ELR (cell line): ENCODE results near the gene ZFYVE28.

Source experiments
- DNase-seq: peaks from one replicate; pipeline ENCODE4 v3.0.0-alpha.2; 2015; ENCODE audit warnings: low read depth

The ZFYVE28 gene

GRCh38 chr4:2428496-2429213 is 10.2 kb upstream of the ZFYVE28 start:
- DNase-seq, result no peak

- no peak for DNase-seq
Measured at GRCh38 chr4:2427383-2428334, 9.2 kb upstream of the ZFYVE28 start.

GRCh38 chr4:2426711-2427275 is 8.3 kb upstream of the ZFYVE28 start:
- no peak for DNase-seq

GRCh38 chr4:2426069-2426397 is 7.6 kb upstream of the ZFYVE28 start:
- DNase-seq, result no peak

GRCh38 chr4:2425386-2426068 is 7.1 kb upstream of the ZFYVE28 start:
- no peak for DNase-seq

GRCh38 chr4:2424581-2424980 is 6.1 kb upstream of the ZFYVE28 start:
- DNase-seq, result peak; percentile 29

- no peak for DNase-seq
Measured at GRCh38 chr4:2423695-2424094, 5.2 kb upstream of the ZFYVE28 start.

- DNase-seq, result no peak
Measured at GRCh38 chr4:2423066-2423465, 4.6 kb upstream of the ZFYVE28 start.

- DNase-seq, result no peak
Measured at GRCh38 chr4:2421928-2422327, 3.5 kb upstream of the ZFYVE28 start.

- no peak for DNase-seq
Measured at GRCh38 chr4:2419814-2420213, 1.4 kb upstream of the ZFYVE28 start.

- peak; percentile 91 for DNase-seq
Measured at GRCh38 chr4:2418650-2419571, 466 bp upstream of the ZFYVE28 start, which contains the start of gene CFAP99. CFAP99 (plus strand) TSS chr4:2418955.

GRCh38 chr4:2417226-2417764 is 1.1 kb downstream of the ZFYVE28 start:
- DNase-seq, result peak; percentile 12

GRCh38 chr4:2416564-2417225 is 1.8 kb downstream of the ZFYVE28 start:
- no peak for DNase-seq

- DNase-seq, result no peak
Measured at GRCh38 chr4:2415881-2416563, 2.4 kb downstream of the ZFYVE28 start.

GRCh38 chr4:2415213-2415612 is 3.2 kb downstream of the ZFYVE28 start:
- no peak for DNase-seq

GRCh38 chr4:2413821-2414610 is 4.4 kb downstream of the ZFYVE28 start:
- peak; percentile 36 for DNase-seq

GRCh38 chr4:2412885-2413716 is 5.3 kb downstream of the ZFYVE28 start:
- peak; percentile 95 for DNase-seq

GRCh38 chr4:2412534-2412884 is 5.9 kb downstream of the ZFYVE28 start:
- no peak for DNase-seq
